ENCODE data around the gene ARID1B.

The ARID1B gene

DNA sequence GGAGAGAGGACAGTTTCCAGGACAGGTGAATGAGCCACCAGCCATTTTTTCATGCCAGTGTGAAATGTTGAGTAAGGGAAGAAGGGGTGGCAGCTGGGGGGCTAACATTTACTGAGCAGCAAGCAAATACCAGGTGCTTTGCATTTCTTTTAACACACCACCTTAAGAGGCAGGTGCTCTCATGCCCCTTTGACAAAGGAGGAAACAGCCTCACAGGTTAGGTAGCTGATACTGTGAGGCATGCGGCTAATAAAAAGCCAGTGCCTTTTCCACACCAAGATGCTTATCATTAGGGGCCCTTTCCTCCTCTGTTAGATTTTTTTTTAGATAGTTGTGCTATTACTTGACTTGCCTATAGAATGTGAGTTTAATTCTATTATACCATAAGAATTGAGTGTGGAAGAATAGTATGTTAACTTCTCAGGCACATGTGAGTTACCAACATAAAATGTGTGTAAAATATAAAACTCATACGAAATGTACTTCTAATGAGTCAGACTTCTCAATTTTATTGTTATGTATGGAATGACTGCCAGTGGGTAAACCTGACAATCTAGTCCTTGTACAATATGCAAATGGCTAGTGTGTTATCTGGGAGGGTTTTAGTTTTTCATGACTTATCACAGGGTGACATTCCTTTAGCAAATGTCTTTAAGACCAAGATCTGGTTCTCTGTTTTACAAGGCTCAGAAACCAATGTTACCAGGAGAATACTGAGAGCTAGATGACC is 286.2 kb downstream of the ARID1B start:
- no peak for DNase-seq

DNA sequence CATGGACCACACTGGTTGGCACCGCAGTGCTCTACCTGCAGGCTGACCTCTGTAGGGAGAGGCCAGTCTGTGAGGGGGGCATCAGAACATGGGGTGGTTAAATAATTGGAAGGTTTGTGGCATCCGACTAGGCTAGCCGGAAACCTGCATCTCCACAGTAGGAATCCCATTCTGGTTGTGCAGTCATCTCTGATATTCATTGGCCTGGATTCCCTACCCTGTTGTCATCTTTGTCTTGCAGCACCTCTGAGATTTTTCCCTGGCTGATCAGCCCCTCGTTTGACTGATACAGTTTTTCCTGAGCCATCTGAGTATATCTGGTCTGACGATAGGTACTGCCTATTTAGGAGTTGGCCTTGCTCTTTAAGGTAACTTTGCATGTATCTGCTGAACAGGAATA is 286.7 kb downstream of the ARID1B start:
- DNase-seq: no peak

DNA sequence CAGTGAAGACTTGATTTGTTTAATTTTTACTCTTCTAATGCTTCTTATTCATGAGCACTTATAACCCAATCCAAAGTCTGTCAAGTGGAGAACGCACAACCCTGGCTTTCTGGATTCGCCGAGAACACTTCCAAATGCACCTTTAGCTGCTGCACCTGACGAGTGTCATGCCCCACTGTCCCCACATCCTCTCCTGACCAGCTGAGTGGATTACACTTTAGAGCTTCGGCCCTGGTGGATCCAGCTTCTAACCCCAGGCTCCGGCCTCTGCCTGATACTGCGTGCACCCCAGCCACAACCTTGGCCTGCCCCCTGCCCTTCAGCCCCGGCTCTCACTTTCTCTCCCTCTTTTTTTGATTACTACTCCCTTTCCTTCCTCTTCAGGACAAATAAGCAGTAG is 287.3 kb downstream of the ARID1B start:
- DNase-seq: no peak

DNA sequence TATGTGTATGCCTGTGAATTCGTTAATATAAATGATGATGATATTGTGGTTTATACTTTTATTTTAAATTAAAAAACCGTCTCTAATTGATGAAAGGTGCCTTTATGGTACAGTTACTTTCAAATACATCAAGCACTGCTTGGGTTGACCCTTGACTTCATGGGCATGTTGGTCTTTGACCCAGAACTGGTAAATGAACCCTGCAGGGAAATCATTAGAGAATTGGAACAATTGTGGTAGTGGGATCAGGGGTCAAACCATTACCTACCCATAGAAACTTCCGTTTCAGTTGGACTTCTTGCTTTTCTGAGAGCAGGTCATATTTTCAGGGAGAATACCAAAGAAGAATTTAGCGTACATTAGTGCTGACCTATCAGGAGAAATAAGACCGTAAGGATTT is 288.2 kb downstream of the ARID1B start:
- DNase-seq: no peak

DNA sequence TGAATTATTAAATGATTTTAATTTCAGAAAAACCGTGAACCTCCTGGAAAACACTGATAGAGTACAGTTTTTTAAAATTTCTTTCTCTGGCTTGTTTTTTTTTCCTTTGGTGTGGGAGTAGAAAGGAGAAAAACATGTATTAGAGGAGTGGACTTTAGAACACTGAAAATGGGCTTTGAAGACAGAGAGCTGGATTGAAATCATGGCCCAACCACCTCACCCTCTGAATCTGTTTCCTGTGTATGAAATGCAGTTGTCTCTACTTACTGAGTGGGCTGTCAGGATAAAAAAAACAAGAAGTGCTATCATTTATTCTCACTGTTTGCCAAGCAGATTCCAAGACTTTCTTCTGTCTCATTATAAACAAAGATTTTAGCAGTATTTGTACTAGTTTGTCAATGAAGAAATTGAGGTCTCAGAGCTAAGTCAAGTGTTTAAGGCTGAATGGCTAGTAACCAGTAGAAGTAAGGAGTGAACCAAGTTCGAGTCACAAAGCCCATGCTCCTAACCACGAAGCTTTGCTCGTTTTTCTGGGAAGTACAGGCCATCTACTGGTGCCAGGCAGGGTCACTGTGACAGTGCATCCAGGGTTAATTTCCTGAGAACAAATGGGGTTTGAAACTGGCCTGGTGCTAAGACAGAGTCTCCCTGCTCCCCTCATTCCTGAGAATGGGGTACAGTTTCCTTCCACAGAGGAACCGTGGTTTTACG is 289.8 kb downstream of the ARID1B start:
- DNase-seq: no peak

DNA sequence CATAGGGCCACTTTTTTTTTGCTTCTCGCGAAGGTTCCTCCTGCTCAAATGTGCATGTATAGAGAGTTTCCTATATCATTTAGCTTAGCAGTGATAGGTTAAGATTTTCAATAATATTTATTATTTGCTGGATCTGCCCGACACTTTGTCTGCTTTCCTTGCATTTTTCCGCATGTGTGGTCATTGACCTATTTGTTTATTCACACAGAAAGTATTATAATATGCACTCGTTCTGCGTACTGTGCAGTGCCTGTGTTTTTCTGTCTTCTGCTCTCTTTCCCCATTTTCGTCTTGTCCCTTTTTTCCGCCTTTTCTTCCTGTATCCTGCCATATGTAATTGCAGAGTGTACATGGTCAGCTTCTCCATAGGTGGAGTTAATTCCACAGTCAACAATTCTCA is 290.3 kb downstream of the ARID1B start:
- no peak for DNase-seq

DNA sequence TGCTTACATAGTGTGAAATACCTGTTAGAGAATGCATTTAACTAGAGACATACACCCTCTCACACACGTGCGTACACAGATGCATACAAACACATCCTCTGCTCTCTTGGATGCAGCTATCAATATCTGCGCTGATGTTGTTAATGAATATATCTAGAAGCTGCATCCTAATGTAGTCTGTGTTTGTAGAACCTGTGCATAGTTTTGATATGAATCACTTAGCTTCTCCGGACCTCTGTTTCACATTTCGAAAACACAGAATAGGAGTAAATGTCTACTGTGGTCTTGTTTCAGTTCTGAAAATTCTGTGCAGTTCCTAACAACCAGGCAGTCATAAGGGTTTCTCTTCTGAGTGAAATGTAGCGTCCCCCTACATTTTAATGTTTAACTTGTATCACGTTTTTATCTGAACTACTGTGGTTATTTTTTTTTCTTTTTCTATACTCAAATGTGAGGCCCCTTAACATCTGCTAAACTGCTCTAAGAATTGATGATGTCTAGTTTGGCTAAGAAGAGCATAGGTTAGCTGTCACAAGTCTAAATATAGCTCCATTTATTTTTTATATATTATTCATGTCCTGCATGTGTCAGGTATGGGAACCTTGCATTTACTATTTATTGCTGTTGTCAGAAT is 291.6 kb downstream of the ARID1B start:
- DNase-seq: no peak

DNA sequence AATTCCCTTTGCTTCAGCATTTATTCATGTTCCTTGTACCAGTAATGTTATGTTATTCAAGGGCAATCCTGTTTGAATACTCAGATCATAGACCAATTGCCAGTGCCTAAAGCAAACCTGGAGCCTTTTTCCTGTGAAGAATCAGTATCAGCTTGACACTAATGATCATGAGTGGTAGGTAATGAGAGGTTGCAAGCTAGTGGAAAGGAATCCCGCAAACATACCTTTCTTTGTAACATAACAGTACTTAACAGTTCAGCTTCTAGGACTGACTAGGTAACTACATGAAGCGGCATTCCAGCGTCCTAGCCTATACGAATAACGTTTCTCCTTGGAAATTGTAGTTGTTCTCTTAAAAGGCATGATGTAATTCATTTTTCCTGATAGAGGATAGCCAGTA is 292.4 kb downstream of the ARID1B start:
- no peak for DNase-seq

DNA sequence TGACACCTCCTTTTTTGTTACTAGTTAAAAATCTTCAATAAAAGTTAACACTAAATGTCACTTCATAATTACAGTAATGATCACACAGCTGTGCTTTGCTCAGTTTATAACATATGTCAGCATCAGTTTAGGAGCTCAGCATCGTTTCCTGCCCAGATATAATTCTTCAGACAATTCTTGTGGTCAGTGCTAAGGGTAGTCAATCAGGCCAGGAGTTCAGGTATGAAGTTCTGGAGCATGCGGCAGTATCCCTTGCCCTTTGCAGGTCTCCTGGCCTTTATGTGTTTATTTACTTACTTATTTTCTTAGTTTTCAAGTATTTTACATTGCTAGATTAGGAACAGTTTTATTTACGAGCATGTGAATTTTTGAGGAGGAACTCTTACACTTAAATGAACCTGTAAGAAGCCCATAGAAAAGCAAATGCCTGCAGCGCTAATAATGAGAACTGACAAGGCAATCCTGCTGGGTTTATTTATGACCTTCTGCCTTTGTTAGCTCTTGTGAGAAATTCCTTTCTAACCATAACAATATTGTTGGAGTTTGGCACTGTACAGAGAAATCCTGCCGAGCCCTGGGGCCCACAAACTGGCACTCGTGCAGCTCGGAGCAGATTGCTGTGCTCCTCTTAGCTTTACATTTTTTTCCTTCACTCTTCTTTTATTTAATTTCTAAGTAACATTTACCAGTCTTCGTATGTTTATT is 293.4 kb downstream of the ARID1B start:
- DNase-seq: no peak

DNA sequence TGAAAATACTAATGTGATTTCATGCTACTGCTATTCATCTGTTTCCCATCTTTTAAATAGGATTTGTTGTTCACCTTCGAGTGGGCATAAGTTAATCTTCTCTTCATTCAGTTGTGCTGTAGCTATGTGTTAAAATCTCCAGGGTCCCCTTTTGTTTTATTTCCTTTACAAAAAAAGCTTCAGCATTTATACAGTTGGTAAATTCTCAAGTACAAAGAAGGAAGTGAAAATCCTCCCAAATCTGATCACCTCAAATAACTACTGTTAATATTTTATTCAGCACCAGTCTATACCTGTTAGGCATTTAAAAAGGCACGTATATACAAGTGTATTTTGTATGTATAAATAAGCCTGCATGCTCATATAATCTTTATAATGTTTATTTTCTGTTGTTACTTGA is 294.9 kb downstream of the ARID1B start:
- DNase-seq: no peak

DNA sequence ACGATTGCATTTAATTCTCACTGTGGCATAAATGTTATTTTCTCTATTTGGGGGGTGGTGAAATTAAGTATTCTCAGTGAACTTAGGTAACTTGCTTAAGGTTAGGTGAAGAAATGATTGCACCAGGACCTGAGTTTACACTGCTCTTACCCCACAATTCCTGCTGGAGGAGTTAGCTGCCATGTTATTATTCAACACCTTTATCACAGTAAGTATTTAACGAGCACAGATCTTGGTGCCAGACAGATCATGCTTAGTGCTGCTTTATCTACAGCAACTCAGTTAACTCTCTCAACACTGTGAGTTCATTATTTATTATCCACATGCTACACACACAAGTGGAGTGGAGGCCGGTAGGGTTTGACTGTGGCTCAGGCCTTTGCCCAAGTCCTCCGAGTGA is 296.4 kb downstream of the ARID1B start:
- no peak for DNase-seq

DNA sequence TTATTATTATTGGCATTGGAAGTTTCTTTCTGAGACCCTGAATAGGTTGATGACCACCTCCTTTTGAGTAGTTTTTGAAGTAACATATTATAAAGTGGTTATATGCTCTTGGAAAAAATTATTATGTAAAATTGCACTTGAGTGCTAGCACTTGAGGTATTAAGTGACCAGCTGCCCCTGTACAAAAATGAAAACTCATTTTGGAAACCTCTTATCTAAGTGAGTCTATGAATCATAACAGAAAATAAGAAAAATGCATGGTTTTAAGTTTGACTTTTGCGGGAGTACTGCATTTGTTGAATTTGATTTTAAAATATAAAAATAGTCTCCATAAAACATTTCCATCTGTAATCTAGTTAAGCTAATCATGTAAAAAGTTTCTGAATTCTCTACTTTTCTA is 297.8 kb downstream of the ARID1B start:
- no peak for DNase-seq

DNA sequence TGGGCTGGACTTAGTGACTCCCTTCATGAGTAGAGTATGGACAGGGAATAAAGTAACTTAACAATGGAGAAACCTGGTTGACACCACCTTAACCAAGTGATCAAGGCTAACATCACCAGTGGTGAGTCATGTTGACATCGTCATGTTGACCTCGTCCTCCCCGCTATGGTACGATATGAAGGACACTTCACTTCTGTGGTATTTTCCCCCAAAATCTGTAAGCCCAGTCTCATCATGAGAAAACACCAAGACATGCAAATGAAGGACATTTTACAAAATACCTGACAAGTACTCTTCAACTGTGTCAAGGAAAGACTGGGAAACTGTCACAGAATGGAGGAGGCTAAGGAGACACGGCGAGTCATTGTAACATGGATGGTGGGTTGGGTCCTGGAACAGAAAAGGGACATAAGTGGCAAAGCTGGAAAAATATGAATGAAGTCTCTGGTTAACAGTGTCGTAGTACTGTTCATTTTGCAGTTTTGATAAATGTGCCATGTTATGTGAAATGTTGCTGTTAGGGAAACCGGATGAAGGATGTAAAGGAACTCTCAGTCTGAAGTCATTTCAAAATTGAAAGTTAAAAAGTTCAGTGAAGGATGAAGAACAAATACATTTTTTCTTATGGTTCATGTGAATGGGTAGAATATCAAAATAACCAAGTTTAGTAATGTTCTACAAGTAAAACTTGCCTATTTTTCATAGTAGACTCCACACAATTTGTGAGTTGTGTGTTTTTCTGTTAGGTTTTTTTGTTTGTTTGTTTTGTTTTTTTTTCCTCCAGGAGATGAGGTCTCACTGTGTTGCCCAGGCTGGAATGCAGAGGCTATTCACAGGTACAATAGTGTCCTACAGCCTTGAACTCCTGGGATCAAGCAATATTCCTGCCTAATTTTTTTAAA is 298.6 kb downstream of the ARID1B start:
- peak in 1 of 2 donors; percentile 19 for DNase-seq

DNA sequence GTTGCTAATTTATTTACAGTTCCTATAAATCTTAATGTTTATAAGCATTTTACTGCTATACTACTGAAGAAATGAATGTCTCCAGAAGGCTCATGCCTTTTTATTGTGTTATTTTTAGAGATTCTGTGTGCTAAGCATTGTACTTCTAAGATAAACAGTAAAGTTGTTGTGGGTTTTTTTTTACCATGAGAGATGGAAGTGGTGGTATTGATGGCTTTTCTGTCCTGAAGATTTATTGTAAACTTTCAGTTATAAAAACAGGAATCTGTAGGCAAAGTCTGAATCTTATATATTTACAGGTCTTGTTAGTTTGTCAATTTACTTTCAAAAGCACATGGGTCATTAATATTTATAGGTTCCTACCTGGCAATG is 299.3 kb downstream of the ARID1B start:
- no peak for DNase-seq

DNA sequence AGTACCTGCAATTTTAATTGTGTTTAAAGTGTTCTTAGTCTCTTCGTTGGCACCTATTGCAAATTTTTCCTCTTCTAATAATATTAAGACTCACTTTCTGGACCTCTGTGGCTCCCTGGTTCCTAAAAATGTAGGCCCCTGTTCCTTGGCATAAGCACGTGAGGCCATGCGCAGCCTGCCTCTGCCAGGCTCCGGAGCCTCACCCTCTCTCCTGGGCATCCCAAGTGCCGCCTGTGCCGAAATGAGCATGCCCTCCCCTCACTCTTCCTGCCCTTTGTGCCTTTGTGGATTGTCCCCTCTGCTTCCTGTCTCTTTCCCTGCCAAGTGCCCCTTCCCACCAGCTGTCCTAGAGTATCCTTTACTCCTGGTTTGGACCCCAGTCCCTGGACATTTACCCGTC is 300.1 kb downstream of the ARID1B start:
- no peak for DNase-seq

DNA sequence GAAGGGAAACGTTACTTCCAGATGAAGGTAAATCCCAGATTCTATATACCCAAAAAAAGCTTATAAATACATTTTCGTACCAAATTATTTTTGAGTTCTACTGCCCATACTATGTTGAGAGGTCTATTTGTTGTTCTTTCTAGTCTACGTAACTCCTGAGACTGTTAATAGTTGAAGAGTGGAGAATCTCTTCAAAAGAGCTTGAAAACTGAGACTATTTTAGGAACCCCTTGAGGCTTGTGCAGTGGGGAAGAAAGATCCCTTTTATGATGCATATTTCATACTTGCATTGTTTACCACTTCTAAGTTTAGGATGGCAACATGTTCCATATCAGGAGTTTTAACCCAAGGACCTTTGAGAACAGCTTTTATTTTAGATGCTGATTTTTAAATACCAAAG is 301.1 kb downstream of the ARID1B start:
- no peak for DNase-seq

DNA sequence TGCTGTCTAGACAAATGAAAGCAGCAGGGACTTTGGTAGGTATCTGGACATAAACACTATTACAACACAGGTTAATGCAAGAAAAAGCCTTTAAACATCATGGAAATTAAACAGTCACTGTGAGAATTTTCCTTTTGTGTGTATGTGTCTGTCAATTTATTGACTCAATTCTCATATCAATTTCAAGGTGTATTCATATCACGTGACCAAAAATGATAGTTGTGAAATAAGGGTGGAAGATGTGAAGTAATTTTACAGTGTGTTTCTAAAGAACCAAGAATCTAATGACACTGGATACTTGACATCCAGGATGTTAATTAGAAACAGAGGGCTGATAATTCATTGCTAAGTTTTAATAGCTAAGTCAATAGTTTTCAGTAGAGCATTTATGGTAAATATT is 302.1 kb downstream of the ARID1B start:
- no peak for DNase-seq

DNA sequence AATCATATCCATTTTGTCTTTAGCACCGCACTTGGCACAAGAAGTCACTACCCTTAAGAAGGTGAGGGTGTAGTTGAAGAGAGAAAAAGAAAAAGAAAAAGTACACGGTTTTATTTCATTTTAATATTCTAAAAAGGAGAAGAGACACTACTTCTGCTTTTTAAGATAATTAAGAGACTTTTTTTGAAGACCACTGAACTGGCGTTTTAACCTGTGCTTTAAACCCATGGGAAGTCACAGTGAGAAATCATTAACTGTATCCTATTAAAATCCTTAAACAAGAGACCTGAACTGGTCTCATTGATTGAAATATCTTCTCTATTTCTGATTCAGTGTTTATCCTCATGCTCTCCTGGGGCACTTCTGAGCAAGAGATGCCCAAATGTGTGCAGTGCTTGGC is 302.6 kb downstream of the ARID1B start:
- no peak for DNase-seq

DNA sequence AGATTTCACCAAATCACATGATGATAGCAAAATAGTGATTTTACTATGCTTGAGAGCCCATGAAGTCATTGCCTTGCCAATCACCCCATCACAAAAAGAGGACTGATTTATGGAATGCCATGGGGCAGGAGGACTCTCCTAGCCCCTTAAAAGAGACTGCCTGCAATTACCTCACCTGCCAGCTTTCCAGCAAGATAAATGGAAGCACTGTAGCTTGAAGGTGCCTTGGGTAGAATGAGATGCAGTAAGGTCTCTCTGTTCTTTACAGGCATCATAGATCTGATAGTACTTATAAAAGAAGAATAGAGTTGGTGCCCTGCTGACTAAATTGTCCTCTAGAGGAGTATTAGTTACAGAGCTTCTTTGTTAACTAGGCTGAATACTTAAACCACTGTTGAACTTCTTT is 303.8 kb downstream of the ARID1B start:
- no peak for DNase-seq

DNA sequence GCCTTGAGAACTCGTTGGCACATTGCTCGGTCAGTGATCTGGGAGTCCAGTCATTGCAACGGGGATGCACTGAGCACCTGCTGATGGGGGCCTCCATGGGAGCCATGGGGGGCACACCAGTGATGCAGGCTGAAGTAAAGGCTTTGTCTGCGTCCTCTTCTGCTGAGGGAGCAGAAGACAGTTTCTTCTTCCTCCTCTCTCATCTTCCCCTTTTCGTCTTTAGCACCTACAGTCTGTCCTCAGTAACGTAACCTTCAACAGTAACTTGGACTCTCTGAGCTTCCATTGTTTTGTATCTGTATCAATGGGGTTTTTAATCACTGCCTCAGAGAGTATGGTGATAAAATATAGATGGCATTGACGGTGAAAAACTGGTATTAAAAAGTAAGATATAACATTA is 306.2 kb downstream of the ARID1B start:
- DNase-seq: no peak

DNA sequence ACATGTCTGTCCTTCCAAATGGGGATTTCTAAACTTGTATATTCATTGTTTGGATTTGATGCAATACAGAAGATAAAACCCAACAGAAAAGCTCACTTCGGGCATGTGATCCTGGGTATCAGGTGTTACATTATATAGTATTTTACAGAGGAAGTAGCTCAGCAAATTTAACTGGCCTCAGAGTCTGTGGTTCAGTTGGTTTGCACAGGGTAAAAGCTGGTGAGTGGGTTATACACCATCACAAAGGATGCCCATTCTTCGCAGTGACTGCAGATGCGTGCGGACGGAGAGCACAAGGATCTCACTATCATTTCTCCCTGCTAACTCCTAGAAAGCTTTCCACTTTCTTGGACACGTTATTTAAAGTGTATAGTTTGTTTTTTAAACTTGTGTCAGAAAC is 309.5 kb downstream of the ARID1B start:
- no peak for DNase-seq

DNA sequence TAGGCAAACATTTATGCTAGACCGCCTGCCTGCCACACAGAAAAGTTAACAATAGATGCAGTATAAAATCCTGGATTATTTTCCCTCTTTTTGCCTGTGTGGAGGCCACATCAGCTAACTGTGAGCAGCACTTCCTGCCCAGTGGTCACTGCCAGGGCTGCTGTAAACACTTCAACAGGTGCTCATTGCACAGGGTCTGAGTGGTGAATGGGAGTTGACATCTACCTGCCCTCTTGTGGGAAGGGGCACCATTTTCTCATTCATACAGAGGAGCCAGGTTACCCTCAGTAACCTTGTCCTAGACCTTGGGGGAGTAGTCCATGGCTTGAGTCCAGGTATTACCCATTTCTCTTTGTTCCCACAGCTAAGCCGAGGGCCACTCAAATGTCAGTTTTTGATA is 310.8 kb downstream of the ARID1B start:
- DNase-seq: no peak

DNA sequence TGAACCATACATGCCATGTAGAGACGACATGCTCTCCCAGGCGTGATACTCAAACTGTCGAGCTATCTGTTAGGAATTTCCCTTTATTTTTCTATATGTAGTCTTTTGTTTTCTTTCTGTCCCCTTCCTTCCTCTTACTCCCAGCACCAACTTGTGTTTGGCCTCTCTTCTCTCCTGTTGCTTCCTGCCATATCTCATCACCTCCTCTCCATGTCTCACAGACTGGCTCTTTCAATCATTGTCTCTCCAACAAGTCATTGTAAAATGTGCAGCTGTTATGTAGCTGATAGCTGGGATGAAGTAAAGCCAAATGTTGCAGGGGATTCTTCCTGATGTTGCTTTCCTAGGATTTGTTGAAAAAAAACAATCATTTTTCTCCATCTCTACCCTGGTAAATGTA is 311.7 kb downstream of the ARID1B start:
- no peak for DNase-seq

Data from activated CD4-positive, alpha-beta T cell treated with anti-CD3 and anti-CD28 coated beads for 4 hours (primary cell).